Mesothelial cell of epicardium (in vitro differentiated cells): Measurements from ENCODE around the gene SLC22A23. TPM values are rescaled to one million over a fixed set of nuclear protein-coding genes. Genes with fewer than 3 reads are reported as not detected.
A peak's percentile ranks its signal among the peaks of the same experiment; 100 is the strongest.

Experiments used
- DNase-seq, 2 experiments: peaks; one replicate each; pipeline ENCODE4 v3.0.0; 2021; ENCODE audit warnings: low spot score in 2 of 2; ENCODE audit not compliant: unreplicated experiment in 2 of 2
- H3K27ac Mint-ChIP-seq: 2 replicates; pipeline ENCODE4 v1.8.0; 2021; ENCODE audit warnings: mixed read lengths
- H3K27me3 Mint-ChIP-seq: 2 replicates; pipeline ENCODE4 v1.8.0; 2021; ENCODE audit warnings: low read depth, mixed read lengths
- H3K36me3 Mint-ChIP-seq: 2 replicates; pipeline ENCODE4 v1.8.0; 2021; ENCODE audit warnings: mixed read lengths
- H3K4me1 Mint-ChIP-seq: 2 replicates; pipeline ENCODE4 v1.8.0; 2021; ENCODE audit warnings: mixed read lengths
- H3K4me3 Mint-ChIP-seq: 2 replicates; pipeline ENCODE4 v1.8.0; 2021; ENCODE audit warnings: mild to moderate bottlenecking, moderate library complexity, mixed read lengths
- H3K9me3 Mint-ChIP-seq: 2 replicates; pipeline ENCODE4 v1.8.0; 2021; ENCODE audit warnings: mixed read lengths
- CTCF ChIP-seq: fragments of 200-600 bp; sonication (generic); IDR thresholded peaks from one replicate; pipeline ENCODE4 v1.5.0; 2021; ENCODE audit warnings: antibody characterized with exemption; ENCODE audit not compliant: unreplicated experiment
- total RNA-seq: library from RNA; stranded (reverse); gene quantifications from 3 replicates; pipeline ENCODE4 v1.2.1, GENCODE V29; 2021

SLC22A23 gene
- total RNA-seq, 1 donor from 2014 or later = 25.0 TPM

GRCh38 chr6:3230256-3230882, 226.5 kb downstream of the SLC22A23 start:
- Mint-ChIP-seq H3K27me3 (peaks cover 58% of the 10 kb centered on the region), H3K4me3 (peak overlapping the region; percentile 84), H3K27ac (peak overlapping the region; percentile 75), H3K9me3 (no peaks in the 10 kb centered on the region), H3K4me1 (peaks cover 58% of the 10 kb centered on the region), H3K36me3 (no peaks in the 10 kb centered on the region)
- no peak for TF ChIP-seq CTCF
- DNase-seq = no peak

- H3K36me3 Mint-ChIP-seq = peaks cover under 1% of the 10 kb centered on the region
- no peak for TF ChIP-seq CTCF
- DNase-seq = no peak
- H3K27me3 Mint-ChIP-seq = peaks cover 58% of the 10 kb centered on the region
- H3K4me1 Mint-ChIP-seq = peaks cover 57% of the 10 kb centered on the region
- no peak overlapping the region for H3K27ac Mint-ChIP-seq
- peak overlapping the region; percentile 84 for H3K4me3 Mint-ChIP-seq
- H3K9me3 Mint-ChIP-seq = no peaks in the 10 kb centered on the region
Measured at GRCh38 chr6:3229566-3230178, 227.2 kb downstream of the SLC22A23 start.

- peak overlapping the region; percentile 84 for H3K4me3 Mint-ChIP-seq
- TF ChIP-seq CTCF = no peak
- H3K36me3 Mint-ChIP-seq = peaks cover 6% of the 10 kb centered on the region
- peak overlapping the region; percentile 84 for H3K27ac Mint-ChIP-seq
- no peaks in the 10 kb centered on the region for H3K9me3 Mint-ChIP-seq
- peaks cover 53% of the 10 kb centered on the region for H3K4me1 Mint-ChIP-seq
- H3K27me3 Mint-ChIP-seq = peaks cover 61% of the 10 kb centered on the region
- peak in 1 of 2 experiments; percentile 55 for DNase-seq
Measured at GRCh38 chr6:3228771-3229565, 227.9 kb downstream of the SLC22A23 start.

- peaks cover 47% of the 10 kb centered on the region for H3K4me1 Mint-ChIP-seq
- TF ChIP-seq CTCF = no peak
- H3K27me3 Mint-ChIP-seq = peaks cover 55% of the 10 kb centered on the region
- peak overlapping the region; percentile 84 for H3K4me3 Mint-ChIP-seq
- H3K36me3 Mint-ChIP-seq = peaks cover 9% of the 10 kb centered on the region
- H3K9me3 Mint-ChIP-seq = no peaks in the 10 kb centered on the region
- peak in 1 of 2 experiments; percentile 57 for DNase-seq
- H3K27ac Mint-ChIP-seq = peak overlapping the region; percentile 93
Measured at GRCh38 chr6:3228046-3228671, 228.7 kb downstream of the SLC22A23 start.

GRCh38 chr6:3227363-3228045, 229.3 kb downstream of the SLC22A23 start, which contains the start of gene TUBB2B:
Gene TUBB2B (minus strand): TSS chr6:3227653. CDS start chr6:3227543, 110 bp downstream.
- DNase-seq = peak; percentile 75 to 82
- TF ChIP-seq CTCF = no peak
- Mint-ChIP-seq H3K4me3 (peak within 1 kb of the TSS; percentile 84), H3K36me3 (peaks cover 9% of the 10 kb centered on the region), H3K27ac (peak within 1 kb of the TSS; percentile 93), H3K9me3 (no peaks in the 10 kb centered on the region), H3K27me3 (peaks cover 49% of the 10 kb centered on the region), H3K4me1 (peaks cover 42% of the 10 kb centered on the region)
